Measurements from ENCODE around the gene ELMO1. TPM values are rescaled to one million over a fixed set of nuclear protein-coding genes. Genes with fewer than 3 reads are reported as not detected.

Gene ELMO1
- total RNA-seq, 8 experiments from 2014 or later: 4.2 to 121 (median 40.0) TPM

GRCh38 chr7:37112218-37112617 is 336.4 kb downstream of the ELMO1 start:
- 45 to 100% (median 100%) methylated on average over 1 to 2 of the region's 2 CpGs; no CpG with 5 or more reads in 2 of the 10 experiments for WGBS, 10 experiments
- H3K27ac ChIP-seq: no peak overlapping the region
- in situ Hi-C loops (cut with MboI; ENCODE audit: low pct_unique_long_range_greater_than_20kb in 2 of 9, low sequenced_read_pairs in 9 of 9, unreplicated experiment in 9 of 9): no loop called here
- ATAC-seq (replicated peaks in 6 of 8): no peak
- peaks cover 23 to 24% of the 10 kb centered on the region in 2 donors for H3K4me1 ChIP-seq (replicated peaks in 1 of 2)
- H3K4me3 ChIP-seq: no peak overlapping the region

- Histone ChIP-seq H3K27ac (no peak overlapping the region), H3K4me3 (no peak overlapping the region), H3K4me1 (replicated peaks in 1 of 2) (peaks cover 27 to 29% of the 10 kb centered on the region in 2 donors)
- 30 to 100% (median 89%) methylated on average over 1 of the region's 1 CpG; no CpG with 5 or more reads in 3 of the 10 experiments for WGBS, 10 experiments
- no peak for ATAC-seq (replicated peaks in 6 of 8)
- in situ Hi-C loops (cut with MboI; ENCODE audit: low pct_unique_long_range_greater_than_20kb in 2 of 9, low sequenced_read_pairs in 9 of 9, unreplicated experiment in 9 of 9): no loop called here
Measured at GRCh38 chr7:37111459-37111858, 337.2 kb downstream of the ELMO1 start.

- 33 to 100% (median 91%) methylated on average over 1 to 4 of the region's 5 CpGs for WGBS, 10 experiments
- Histone ChIP-seq H3K4me1 (replicated peaks in 1 of 2) (peaks cover 27 to 29% of the 10 kb centered on the region in 2 donors), H3K27ac (no peak overlapping the region), H3K4me3 (no peak overlapping the region)
- in situ Hi-C loops (cut with MboI; ENCODE audit: low pct_unique_long_range_greater_than_20kb in 2 of 9, low sequenced_read_pairs in 9 of 9, unreplicated experiment in 9 of 9): no loop called here
- ATAC-seq (replicated peaks in 6 of 8): peak in 3 of 8 experiments; percentile 56 to 70 (median 70)
Measured at GRCh38 chr7:37110660-37111424, 337.8 kb downstream of the ELMO1 start.

DNA sequence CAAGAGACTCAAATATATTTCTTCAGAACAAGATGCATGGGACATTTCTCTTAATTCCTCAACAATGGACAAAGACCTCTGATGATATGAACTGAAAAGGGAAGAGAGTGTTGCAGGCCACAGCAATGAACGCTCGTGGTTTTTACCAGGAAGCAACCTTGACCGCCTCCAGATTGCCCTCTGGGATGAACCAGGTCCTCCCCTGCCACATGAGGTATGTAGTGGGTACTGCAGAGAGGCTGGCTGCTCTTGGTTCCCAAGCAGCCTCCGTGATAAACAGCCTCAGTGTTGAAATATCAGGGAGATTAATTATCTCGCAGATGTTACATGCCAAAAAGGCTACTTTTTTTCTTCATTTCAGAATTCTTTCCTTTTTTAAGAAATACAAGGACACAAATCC is 338.8 kb downstream of the ELMO1 start:
- 13 to 100% (median 84%) methylated on average over 1 to 5 of the region's 5 CpGs; no CpG with 5 or more reads in 2 of the 10 experiments for WGBS, 10 experiments
- peak in 6 of 8 experiments; percentile 7 to 70 (median 65) for ATAC-seq (replicated peaks in 6 of 8)
- Histone ChIP-seq H3K4me3 (no peak overlapping the region), H3K4me1 (replicated peaks in 1 of 2) (peaks cover 29 to 31% of the 10 kb centered on the region in 2 donors), H3K27ac (no peak overlapping the region)
- in situ Hi-C loops (cut with MboI; ENCODE audit: low pct_unique_long_range_greater_than_20kb in 2 of 9, low sequenced_read_pairs in 9 of 9, unreplicated experiment in 9 of 9): no loop called here

- Histone ChIP-seq H3K27ac (no peak overlapping the region), H3K4me1 (replicated peaks in 1 of 2) (peaks cover 29 to 32% of the 10 kb centered on the region in 2 donors), H3K4me3 (no peak overlapping the region)
- peak in 4 of 8 experiments; percentile 35 to 71 (median 54) for ATAC-seq (replicated peaks in 6 of 8)
- 6 to 100% (median 80%) methylated on average over 1 to 6 of the region's 11 CpGs; no CpG with 5 or more reads in 1 of the 10 experiments for WGBS, 10 experiments
- in situ Hi-C loops (cut with MboI; ENCODE audit: low pct_unique_long_range_greater_than_20kb in 2 of 9, low sequenced_read_pairs in 9 of 9, unreplicated experiment in 9 of 9): no loop called here
Measured at GRCh38 chr7:37109016-37109683, 339.5 kb downstream of the ELMO1 start.

- no peak for ATAC-seq (replicated peaks in 6 of 8)
- Histone ChIP-seq H3K4me3 (no peak overlapping the region), H3K4me1 (replicated peaks in 1 of 2) (peaks cover 29 to 32% of the 10 kb centered on the region in 2 donors), H3K27ac (no peak overlapping the region)
- in situ Hi-C loops (cut with MboI; ENCODE audit: low pct_unique_long_range_greater_than_20kb in 2 of 9, low sequenced_read_pairs in 9 of 9, unreplicated experiment in 9 of 9): no loop called here
- WGBS, 10 experiments: 33 to 100% (median 94%) methylated on average over 1 of the region's 1 CpG; no CpG with 5 or more reads in 4 of the 10 experiments
Measured at GRCh38 chr7:37108615-37109014, 340.0 kb downstream of the ELMO1 start.

- ATAC-seq (replicated peaks in 6 of 8): peak in 5 of 8 experiments; percentile 65 to 76 (median 71)
- in situ Hi-C loops (cut with MboI; ENCODE audit: low pct_unique_long_range_greater_than_20kb in 2 of 9, low sequenced_read_pairs in 9 of 9, unreplicated experiment in 9 of 9): no loop called here
- 0 to 100% (median 58%) methylated on average over 1 to 4 of the region's 4 CpGs; no CpG with 5 or more reads in 1 of the 10 experiments for WGBS, 10 experiments
- Histone ChIP-seq H3K27ac (no peak overlapping the region), H3K4me3 (no peak overlapping the region), H3K4me1 (replicated peaks in 1 of 2) (peaks cover 29 to 32% of the 10 kb centered on the region in 2 donors)
Measured at GRCh38 chr7:37107047-37107750, 341.5 kb downstream of the ELMO1 start.

- no peak for ATAC-seq (replicated peaks in 6 of 8)
Measured at GRCh38 chr7:37105762-37106161, 342.9 kb downstream of the ELMO1 start.

GRCh38 chr7:37104822-37105518 is 343.7 kb downstream of the ELMO1 start:
- Histone ChIP-seq H3K4me3 (no peak overlapping the region), H3K27ac (no peak overlapping the region), H3K4me1 (replicated peaks in 1 of 2) (peaks cover 29 to 30% of the 10 kb centered on the region in 2 donors)
- ATAC-seq (replicated peaks in 6 of 8): peak in 3 of 8 experiments; percentile 16 to 55 (median 40)
- in situ Hi-C loops (cut with MboI; ENCODE audit: low pct_unique_long_range_greater_than_20kb in 2 of 9, low sequenced_read_pairs in 9 of 9, unreplicated experiment in 9 of 9): no loop called here
- WGBS, 10 experiments: 47 to 81% (median 67%) methylated on average over 1 to 6 of the region's 6 CpGs

More at GRCh38 chr7:37105762-37106161, 342.9 kb downstream of the ELMO1 start:
- peaks cover 29 to 32% of the 10 kb centered on the region in 2 donors for H3K4me1 ChIP-seq (replicated peaks in 1 of 2)
- H3K4me3 ChIP-seq: no peak overlapping the region
- no peak overlapping the region for H3K27ac ChIP-seq
- WGBS, 10 experiments: 29 to 96% (median 92%) methylated on average over 2 to 4 of the region's 4 CpGs; no CpG with 5 or more reads in 1 of the 10 experiments
- in situ Hi-C loops (cut with MboI; ENCODE audit: low pct_unique_long_range_greater_than_20kb in 2 of 9, low sequenced_read_pairs in 9 of 9, unreplicated experiment in 9 of 9): no loop called here

DNA sequence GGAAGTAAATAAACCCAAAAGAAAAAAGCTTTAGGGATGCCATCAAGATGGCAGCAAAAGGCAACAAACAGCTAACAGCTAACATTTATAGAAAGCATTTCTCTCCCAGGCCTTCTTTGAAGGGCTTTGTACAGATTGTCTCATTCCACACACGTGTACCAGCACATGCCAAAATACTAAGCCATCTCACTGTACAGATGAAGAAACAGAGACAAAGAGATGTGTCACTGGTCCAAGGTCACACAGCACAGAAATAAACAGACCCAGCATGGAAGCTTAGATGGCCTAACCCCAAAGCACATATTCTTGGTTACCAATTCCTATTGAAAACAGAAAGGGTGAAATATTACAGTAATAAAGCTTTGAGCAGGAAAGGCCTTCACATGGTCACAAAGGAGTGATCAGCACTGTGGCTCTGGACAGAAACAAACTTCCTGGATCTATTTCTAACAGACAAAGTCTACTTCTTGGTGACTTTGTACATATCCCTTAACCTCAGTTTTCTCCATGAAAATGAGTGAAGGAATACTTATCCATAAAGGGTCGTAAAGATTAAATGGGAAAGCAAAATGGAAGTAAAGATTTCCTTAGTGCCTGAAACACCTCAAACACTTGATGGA is 346.0 kb downstream of the ELMO1 start:
- Histone ChIP-seq H3K27ac (no peak overlapping the region), H3K4me3 (no peak overlapping the region), H3K4me1 (replicated peaks in 1 of 2) (peaks cover 10 to 18% of the 10 kb centered on the region in 2 donors)
- no peak for ATAC-seq (replicated peaks in 6 of 8)
- 0 to 100% (median 89%) methylated on average over 1 to 2 of the region's 2 CpGs; no CpG with 5 or more reads in 2 of the 10 experiments for WGBS, 10 experiments
- in situ Hi-C loops (cut with MboI; ENCODE audit: low pct_unique_long_range_greater_than_20kb in 2 of 9, low sequenced_read_pairs in 9 of 9, unreplicated experiment in 9 of 9): no loop called here

DNA sequence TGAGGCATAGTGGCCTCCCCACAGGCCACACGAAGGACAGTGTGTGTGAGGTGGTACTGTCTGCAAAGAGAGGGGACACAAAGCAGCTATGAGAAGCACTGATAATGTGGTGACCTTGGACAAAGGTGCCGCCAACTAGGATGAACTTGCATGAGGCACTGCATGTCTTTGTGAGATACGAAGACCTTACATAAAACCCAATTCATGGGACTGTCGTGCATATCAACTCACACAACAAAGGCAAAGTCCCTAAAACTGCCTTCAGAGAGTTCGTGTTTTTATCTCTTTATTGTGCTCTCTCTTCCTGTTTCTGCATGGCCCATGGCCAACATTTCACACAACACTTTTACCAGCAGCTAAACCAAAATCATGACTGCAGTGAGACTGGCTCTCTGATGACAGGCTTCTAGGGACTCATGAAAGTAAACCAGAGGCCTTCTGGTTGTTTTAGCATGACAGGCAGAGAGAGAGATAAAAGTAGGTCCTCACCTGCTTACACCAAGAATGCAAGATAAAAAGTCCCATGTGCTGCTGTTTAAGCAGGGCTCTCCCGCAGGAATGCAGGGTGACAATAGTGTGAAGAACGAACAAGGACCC is 347.8 kb downstream of the ELMO1 start:
- 44 to 100% (median 83%) methylated on average over 1 to 5 of the region's 7 CpGs for WGBS, 10 experiments
- H3K27ac ChIP-seq: no peak overlapping the region
- H3K4me3 ChIP-seq: no peak overlapping the region
- in situ Hi-C loops (cut with MboI; ENCODE audit: low pct_unique_long_range_greater_than_20kb in 2 of 9, low sequenced_read_pairs in 9 of 9, unreplicated experiment in 9 of 9): no loop called here
- ATAC-seq (replicated peaks in 6 of 8): no peak
- peaks cover 0 to 9% of the 10 kb centered on the region in 2 donors for H3K4me1 ChIP-seq (replicated peaks in 1 of 2)

- no peak overlapping the region for H3K4me3 ChIP-seq
- no peak overlapping the region for H3K27ac ChIP-seq
- H3K4me1 ChIP-seq (replicated peaks in 1 of 2): peaks cover 0 to 4% of the 10 kb centered on the region in 2 donors
- 7 to 100% (median 59%) methylated on average over 2 of the region's 2 CpGs; no CpG with 5 or more reads in 3 of the 10 experiments for WGBS, 10 experiments
- ATAC-seq (replicated peaks in 6 of 8): peak in 3 of 8 experiments; percentile 47 to 64 (median 61)
- in situ Hi-C loops (cut with MboI; ENCODE audit: low pct_unique_long_range_greater_than_20kb in 2 of 9, low sequenced_read_pairs in 9 of 9, unreplicated experiment in 9 of 9): no loop called here
Measured at GRCh38 chr7:37098762-37099161, 349.9 kb downstream of the ELMO1 start.

Data from motor neuron (in vitro differentiated cells).